GM18870 (cell line): ENCODE measurements around the gene DBNDD1.
A peak's percentile ranks its signal among the peaks of the same experiment; 100 is the strongest.
"Not testable (repeated sequence)": the region's sequence is repeated elsewhere in the genome, so short reads cannot be mapped to it uniquely, and the experiment has no call there.

Experiments
- ATAC-seq: cut with Tn5 transposase; IDR thresholded peaks from one replicate; pipeline ENCODE4 v1.9.1; 2021; ENCODE audit warnings: moderate library complexity; ENCODE audit not compliant: unreplicated experiment

DBNDD1 gene

DNA sequence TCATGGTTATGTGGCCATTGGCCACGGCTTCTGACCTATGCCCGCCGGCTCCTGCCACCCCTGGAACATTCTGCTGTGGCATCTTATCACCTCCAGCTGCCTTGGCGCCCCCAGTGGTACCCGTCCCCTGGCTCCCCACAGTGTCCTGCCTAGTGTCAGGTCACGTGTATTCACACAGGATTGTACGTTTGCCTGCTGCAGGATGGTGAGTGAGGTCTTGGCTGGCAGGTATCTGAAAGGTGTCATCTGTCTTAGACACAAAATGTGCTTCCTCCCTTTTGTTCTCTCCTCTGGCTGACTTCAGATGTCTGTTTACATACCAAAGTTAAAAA lies 24.9 kb downstream of the DBNDD1 start:
- ATAC-seq, result no peak

DNA sequence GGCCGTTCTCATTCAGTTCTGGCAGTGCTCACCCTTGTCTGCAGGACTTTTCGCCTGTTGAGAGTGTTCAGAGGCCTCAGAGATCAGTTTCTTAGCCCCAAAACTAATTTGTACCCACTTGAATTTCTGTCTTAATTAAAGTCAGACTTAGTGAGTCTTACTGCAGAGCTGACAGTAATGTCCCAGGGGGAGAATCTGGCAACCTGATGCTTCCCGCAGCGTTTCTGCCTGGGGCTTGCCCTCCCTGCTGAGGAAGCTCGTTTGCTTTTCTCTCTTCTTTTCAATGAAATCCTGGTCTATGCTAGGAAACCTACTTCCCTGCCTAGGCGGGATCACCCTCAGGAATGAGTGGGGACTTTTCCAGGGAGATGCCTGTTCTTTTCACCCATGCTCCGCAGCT lies 25.3 kb downstream of the DBNDD1 start:
- no peak for ATAC-seq

DNA sequence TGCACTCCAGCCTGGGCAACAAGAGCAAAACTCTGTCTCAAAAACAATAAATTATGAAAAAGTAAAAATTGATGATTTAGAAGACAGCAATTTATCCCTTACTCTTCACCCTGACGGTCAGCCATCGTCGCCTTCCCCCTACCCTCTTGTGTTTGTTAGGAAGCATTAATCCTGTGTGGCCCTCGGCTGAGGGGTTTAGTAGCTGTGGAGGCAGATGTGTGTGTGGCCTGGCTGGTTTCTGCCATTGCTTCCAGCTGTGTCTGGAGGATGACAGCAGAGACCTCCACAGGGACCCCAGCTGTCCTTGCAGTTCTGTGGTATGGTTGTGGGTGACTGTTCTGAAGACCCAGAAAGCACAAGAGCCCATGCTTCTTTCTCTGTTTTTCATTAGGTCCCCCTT lies 25.9 kb downstream of the DBNDD1 start:
- no peak for ATAC-seq

DNA sequence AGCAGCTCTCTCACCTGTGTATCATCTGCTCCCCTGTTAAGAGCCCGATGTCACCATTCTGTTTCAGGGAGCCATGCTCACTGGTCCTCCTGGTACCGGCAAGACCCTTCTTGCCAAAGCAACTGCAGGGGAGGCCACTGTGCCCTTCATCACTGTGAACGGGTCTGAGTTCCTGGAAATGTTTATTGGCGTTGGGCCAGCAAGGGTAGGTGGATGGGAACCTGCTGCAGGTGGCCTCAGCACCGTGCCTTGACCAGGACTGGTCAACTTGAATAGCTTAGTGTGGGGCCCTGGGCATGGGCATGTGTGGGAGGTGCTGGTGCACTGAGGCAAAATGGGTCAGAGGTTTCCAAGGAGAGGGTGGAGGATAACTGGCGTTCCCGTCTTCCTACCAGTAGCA lies 28.5 kb downstream of the DBNDD1 start:
- no peak for ATAC-seq

DNA sequence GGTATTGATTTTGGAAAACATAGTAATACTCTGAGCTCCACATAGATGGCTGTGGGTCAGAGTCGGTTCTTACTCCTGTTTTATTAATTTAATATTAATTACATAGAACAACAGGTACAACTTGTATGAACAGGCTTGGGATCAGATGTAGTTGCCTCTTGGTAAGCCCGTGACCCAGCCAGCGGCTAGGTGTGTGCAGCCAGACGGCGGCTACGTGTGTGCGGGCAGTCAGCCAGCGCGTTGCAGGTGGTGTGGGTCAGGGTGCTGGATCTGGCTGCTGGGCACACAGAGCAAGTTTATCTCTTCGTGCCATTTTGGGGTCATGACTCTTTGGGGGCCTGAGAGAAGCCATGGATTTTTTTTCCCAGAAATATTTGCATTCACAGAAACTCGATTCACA lies 30.3 kb downstream of the DBNDD1 start:
- no peak for ATAC-seq

DNA sequence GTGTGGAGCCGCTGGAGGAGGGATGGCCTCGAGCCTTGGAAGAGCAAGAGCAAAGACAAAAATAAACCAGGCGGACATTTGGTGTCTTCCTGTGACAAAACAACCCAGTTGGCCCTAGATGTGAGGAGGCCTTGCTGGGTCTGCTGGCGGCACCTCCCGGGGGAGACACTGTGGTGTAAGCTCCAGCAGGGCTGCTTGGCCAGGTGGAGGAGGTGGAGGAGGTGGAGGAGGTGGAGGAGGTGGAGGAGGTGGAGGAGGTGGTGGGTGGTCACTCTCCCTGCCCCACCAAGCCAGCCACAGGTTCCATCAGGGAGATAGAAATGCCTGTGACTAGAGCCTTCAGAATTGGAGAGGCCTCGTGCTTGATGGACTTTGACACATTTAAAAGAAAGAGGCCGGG lies 32.1 kb downstream of the DBNDD1 start:
- ATAC-seq, result no peak

DNA sequence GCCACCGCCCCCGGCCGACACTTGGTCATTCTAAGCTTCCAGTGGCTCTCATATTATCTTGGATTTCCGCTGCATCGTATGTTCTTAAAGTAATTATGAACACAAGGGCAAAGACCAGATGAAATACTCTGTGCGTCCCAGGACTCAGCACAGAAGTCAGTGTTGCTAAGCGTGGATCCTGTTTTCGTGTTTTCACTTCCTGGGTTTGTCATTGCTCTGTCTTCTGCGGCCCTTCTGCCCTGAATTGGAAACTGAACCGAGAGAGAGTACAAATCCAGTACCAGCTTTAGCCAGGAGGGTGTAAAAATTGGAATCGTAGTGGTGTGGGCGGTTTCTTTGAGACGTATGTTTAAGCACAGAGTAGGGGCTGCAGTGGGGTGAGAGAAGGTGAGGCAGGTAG lies 32.7 kb downstream of the DBNDD1 start:
- ATAC-seq, result no peak

DNA sequence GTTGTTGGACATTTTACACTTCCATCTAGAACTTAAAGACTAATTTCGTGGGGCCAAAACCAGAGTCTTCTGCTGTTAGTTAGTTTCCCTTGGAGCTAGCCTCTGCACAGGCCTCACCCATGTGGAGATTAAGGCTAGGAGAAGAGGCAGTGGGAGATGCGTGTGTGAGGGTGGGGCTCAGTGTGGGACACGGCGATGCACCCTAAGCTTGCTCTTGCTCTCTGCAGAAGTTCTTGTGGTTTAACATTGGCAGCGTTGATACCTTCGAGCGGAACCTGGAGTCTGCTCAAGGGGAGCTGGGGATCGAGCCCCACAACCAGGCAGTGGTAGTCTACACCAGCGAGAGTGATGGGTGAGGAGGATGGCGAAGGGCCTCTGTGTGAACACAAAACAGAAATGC lies 34.0 kb downstream of the DBNDD1 start:
- no peak for ATAC-seq

DNA sequence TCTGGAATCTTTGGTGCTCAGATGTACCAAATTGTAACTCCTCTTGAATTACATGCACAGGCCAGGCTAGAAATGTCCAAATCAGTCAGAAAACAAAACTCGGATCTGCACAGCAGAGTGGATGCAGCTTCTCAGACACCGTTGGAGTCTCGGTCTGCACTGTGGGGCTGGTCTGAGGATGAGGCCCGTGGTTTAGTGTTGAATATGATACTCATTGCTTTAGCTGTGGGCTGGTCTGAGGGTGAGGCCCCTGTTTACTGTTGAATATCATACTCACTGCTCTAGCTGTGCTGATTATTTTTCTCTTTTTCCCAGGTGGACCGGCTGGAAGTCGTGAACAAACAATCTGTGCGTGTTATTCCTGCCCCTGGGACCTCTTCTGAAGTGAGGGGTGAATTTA lies 35.0 kb downstream of the DBNDD1 start:
- ATAC-seq, result no peak

DNA sequence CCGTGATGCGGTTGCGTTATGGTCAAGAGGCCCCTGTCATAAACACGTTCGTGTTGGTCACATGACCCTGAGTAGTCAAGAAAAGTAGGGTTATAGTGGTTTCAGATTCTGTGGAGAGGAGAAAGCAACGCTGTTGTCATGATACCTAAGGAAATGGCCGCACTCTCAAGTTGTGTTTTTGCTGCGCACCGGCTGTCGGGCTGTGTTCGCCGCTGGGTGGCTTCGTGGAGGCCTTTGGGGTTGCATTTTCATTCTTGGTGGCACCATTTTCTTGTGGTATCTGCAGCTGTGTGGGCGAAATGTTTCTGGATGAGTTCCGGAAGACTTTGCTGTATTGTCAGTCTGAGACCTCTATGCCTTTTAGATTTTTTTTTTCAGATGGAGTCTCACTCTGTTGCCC lies 35.7 kb downstream of the DBNDD1 start:
- ATAC-seq, result no peak

DNA sequence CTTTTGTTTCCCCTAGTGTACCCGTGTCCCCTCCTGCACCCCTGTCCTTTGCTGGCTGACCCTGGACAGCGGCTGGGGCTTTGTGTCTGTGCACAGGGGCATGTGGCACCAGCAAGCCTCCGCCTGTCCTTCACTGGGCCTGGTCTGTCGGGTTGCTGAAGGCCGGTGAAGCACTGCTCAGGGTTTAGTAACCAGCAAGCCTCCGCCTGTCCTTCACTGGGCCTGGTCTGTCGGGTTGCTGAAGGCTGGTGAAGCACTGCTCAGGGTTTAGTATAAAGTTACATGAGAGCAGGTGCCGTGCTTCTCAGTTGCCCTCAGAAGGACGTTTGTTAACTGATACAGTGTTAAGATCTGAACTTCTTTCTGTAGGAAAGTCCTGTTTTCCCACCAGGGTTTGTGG lies 36.9 kb downstream of the DBNDD1 start:
- ATAC-seq, result no peak

DNA sequence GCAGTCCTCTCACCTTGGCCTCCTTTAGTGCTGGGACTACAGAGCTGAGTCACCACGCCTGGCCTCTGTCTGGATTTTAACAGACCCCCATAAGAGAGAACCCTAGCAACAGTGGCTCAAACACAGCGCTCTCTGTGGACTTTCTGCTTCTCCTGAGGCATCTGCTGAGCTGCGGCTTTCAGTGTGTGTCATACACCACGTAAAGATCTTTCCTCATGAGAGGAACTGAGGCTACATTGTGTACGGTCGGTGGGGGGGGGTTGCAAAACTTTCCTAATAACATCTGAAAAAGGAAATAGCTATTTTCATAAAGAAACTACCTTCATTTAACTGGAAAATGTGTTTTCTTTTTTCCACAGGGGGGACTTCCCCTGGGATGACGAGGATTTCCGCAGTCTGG lies 37.8 kb downstream of the DBNDD1 start:
- ATAC-seq, result no peak

DNA sequence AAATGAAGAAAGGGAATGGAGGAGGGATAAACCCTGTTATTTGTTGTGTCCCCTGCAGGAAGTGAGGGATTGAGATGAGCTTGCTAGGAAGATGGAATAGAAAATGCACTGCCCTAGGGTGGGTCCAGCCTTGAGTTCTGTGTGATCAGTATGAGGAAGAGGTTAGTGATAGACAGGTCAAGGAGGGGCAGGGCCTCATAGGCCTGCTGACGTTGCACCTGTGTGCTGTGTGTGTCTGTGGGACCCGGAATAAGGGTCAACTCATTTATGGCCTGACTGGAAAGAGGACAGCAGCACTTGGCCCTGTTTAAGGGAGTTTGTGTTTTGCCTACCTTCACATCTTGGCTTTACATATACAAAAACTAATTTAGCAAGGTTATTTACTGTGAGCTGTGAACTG lies 44.4 kb downstream of the DBNDD1 start:
- ATAC-seq, result no peak

DNA sequence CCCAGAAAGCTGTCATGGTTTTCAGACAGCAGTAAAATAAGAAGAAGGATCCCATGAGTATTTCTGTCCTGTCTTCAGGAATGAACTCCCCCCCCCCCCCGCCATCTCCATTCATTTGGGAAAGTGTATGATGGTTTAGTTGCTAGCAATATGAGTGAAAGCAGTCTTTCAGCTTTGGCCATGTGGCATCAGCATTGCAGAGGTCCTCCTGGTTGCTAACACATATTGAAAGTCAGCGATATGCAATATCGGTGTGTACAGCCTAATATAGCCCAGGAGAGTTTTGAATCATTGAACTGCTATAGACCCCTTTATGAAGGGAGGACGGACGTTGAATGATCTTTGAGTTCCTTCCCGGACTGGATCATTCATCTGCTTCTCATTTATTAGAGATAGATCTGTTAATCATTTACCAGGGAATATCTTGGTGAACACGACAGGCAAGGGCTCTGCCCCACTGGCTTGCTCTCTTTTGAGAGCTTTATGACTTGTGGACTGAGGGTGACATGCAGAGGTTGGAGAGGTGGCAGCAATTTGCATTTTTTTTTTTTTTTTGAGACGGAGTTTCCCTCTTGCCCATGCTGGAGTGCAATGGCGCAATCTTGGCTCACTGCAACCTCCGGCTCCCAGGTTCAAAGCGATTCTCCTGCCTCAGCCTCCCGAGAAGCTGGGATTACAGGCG lies 45.5 kb downstream of the DBNDD1 start:
- ATAC-seq, result no peak

DNA sequence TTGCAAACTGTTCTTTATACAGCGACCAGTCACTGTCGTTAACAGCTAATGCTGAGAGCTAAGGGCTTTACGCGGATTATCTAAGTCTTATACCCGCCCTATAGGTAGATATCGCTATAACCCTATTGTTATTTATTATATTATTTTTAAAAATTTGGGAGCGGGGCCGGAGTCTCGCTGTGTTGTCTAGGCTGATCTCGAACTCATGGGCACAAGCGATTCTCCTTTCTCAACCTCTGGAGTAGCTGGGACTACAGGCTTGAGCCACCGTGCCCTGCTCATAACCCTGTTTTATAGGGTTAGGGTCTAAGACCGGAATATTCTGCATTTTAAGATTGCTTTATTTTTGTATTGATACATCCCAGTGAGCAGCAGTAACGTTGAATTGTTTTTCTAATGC lies 46.0 kb downstream of the DBNDD1 start:
- ATAC-seq, result no peak

DNA sequence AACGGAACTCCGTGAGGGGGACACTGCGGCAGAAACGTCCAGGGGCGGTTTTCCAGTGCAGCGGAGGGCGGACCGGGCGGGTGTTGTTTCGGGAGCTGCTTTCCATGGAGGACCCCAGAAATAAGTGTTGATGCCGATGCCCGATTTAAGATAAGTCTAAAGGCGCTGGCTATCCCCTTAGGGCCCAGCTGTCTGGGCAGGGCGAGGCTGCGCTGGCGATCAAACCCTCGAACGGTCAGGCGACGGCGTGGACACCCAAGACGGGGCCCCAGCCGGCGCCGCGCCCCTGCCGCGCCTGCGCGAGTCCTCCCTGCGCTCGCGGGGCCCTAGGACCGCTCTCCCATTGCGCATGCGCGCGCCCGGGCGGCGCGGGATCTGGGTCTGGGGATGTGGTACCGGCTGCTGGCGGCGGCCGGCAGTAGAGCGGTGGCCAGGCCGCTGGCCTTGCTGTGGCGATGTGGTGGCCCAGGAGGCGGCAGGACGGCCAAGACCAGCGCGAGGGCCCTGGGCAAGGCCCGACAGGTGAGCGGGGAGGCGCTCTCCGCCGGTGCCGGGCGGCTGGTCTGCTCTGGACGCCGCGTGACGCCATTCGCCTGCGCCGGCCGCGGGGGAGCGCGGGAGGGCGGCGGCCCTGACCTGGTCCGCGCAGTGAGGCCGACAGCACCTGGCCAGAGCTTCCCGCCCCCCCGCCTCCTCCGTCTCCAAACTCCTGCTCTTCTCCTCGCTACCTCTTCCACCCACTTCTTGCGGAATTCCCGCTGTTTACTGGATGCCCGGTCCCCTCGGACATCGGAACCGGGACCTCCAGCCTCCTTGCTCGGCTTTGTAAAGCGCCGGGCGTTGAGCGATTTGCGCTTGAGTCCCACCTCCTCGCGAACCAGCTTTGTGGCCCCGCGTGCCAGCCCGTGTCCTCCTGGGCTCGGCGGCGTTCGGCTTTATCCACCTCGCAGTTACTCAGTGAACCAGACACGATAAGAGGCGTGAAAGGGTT lies 46.7 kb downstream of the DBNDD1 start:
- peak; percentile 61 for ATAC-seq

DNA sequence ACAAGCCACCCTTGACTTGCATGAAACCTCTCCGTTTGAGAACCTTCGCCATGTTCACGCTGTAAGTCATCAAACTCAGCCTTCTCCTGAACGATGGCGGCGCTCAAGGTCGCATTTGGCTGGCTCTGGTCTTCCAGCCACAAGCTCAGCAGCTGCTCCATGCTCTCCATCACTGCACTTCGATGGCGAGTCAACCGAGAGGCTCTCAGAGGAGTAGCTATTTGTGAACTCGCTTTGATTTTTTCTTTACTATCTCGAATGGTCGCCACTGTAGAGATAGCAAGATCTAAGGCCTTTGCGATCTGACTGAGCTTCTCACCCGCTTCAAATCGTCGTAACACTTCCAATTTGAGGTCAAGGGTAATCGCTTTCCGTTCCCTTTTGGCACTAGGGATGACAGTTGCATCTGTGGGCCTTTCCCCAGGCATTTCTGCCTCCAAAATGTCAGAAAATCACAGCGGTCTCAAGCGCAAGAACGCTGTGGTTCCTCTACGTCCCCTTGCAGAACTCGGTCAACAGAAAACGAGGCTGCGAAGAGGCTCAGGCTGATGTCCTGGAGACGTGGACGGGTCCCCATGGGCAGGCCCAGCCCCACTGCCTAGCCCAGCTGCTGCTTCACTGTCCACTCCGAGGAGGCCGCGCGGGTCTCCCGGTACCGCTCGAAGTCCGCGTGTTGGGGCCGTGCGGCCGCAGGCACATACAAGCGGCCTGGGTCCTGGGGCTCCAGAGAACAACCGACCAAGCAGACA lies 47.6 kb downstream of the DBNDD1 start:
- ATAC-seq, result no peak

DNA sequence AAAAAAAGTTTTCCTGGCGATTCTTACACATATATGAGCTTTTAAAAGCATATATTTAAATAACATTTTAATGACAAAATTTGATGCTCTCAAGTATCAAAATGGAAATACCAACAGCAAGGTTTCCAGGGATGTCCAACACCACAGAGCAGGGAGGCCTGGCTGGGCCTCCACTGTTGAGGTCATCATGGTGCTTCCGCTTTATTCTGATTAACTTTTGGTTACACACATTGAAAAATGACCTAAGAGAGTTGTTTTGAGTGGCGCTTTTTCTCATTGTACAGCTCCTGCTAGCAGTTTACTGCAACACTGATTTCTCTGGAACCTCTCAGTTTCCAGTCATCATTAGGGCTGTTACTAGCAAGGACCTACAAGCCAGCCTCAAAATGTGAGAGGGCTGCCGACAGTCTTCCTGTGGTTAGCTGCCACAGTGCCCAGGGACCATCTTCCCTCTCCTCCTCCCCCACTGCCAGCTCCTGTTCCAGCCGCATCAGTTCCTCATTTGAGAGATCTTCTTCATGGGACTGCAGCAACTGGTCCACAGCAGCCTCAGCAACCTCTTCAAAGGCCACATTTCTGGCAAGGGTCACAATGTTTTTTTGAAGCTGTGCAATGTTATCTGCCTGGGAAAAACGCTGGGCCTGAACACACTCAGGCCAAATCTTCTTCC lies 49.4 kb downstream of the DBNDD1 start:
- no peak for ATAC-seq

DNA sequence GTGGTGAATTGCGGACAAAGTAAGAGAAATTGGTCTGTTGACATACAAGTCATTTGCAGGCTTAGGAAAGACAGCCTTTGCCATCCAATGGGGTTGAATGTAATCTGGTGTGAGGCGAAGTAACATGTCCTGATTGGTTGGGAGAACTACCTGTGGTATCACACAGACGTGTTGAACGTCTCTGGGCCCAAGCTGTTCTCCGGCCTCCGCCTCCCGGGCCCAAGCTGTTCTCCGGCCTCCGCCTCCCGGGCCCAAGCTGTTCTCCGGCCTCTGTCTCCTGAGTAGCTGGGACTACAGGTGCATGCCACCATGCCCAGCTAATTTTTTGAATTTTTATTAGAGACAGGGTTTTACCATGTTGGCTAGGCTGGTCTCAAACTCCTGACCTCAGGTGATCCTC lies 51.2 kb downstream of the DBNDD1 start:
- ATAC-seq, result not testable (repeated sequence)

DNA sequence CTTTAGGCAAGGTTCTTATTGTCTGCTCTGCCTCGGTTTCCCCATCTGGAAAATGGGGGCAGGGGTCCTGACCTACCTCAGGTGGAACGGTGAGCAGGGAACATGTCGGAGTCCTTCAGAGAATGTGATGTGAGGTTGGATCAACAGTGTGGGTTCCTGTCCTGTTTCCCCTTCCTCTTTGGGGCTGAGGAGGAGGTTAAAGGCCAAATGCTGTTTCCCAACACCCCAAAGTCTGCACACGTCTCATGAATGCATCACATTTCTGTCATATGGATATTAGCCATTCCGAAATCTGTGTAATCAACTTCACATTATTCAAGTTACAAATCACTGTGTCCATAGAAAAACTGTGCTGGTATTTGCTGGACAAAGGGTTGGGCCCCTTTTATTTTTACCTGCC lies 51.8 kb downstream of the DBNDD1 start:
- not testable (repeated sequence) for ATAC-seq

DNA sequence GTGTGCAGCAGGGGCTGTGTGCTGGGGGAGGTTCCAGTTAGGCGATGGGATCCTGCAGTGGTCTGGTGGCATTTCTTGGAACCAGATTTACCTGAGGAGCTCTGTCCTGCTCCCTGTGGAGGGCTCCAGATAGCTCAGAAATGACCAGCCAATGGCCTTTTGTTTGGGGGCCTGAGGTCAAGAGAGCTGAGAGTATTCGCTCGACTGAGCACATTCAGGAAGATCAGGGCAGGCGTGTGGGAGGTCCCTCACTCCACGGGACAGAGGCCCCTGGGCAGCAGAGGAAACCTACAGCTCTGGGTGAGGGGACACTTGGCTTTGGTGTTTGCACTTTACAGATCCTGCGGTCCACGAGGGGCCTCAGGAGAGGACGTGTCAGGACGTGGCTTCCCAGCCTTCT lies 52.5 kb downstream of the DBNDD1 start:
- no peak for ATAC-seq
